Measurements from ENCODE around the gene MUC5B.

MUC5B gene

DNA sequence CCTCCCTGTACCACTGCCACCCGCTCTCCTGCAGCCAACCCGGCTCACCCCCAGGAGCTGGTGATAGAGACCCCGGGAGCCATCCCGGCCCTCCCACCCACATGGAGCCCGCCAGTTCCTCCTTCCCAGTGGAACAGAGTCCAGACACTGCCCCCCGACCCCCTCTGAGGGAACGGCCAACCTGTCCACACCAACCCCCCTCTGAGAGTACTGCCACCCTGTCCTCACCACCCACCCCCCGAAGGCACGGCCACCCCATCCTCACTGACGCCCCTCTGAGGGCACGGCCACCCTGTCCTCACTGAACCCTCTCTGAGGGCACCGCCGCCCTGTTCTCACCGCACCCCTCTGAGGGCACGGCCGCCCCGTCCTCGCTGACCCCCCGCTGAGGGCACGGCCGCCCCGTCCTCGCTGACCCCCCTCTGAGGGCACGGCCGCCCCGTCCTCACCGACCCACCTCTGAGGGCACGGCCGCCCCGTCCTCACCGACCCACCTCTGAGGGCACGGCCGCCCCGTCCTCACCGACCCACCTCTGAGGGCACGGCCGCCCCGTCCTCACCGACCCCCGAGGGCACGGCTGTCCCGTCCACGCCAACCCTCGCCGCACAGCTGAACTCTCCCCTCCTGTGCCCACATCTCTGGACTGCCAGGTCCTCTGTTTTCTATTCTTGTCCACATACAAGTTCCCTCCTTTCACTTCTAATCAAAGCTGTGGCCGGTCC, 68.6 kb downstream of the MUC5B start:
- TF ChIP-seq, protein P1, sequence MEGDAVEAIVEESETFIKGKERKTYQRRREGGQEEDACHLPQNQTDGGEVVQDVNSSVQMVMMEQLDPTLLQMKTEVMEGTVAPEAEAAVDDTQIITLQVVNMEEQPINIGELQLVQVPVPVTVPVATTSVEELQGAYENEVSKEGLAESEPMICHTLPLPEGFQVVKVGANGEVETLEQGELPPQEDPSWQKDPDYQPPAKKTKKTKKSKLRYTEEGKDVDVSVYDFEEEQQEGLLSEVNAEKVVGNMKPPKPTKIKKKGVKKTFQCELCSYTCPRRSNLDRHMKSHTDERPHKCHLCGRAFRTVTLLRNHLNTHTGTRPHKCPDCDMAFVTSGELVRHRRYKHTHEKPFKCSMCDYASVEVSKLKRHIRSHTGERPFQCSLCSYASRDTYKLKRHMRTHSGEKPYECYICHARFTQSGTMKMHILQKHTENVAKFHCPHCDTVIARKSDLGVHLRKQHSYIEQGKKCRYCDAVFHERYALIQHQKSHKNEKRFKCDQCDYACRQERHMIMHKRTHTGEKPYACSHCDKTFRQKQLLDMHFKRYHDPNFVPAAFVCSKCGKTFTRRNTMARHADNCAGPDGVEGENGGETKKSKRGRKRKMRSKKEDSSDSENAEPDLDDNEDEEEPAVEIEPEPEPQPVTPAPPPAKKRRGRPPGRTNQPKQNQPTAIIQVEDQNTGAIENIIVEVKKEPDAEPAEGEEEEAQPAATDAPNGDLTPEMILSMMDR (IDR thresholded peaks at IDR 0.05; ENCODE audit: borderline replicate concordance, insufficient read depth, low read depth, low read length): no peak
- H3K4me3 ChIP-seq (ENCODE audit: low read depth, low read length): no peak overlapping the region

DNA sequence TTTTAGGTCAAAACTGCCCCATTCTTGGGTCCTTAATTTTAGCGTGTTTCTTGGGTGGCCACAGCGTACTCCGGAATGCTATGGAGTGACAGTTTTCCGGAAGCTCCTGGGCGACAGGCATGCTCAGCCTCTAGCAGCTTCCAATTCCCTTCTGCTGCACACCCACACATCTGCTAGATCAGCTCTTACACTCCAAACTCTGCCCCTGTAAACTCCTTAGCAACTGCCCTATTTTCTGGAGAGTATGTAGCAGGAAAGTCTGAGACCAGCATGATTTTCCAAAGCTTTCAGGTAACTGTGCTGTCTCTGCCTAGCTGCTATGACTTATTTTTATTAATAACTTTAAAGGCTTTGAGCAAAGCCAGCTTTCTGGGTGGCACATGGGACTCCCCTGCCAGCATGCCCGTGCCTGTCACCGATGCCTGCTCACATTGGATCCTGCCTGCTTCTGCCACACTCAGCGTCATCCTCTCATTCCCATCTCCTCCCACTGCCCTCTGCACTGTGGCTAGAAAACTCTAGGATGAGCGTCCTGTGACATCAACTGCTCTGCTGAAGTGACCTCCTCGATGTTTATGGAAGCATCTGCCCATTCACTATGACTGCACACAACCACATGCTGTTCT, 69.3 kb downstream of the MUC5B start:
- no peak overlapping the region for H3K4me3 ChIP-seq (ENCODE audit: low read depth, low read length)
- TF ChIP-seq, protein P1 (IDR thresholded peaks at IDR 0.05; ENCODE audit: borderline replicate concordance, insufficient read depth, low read depth, low read length): no peak

DNA sequence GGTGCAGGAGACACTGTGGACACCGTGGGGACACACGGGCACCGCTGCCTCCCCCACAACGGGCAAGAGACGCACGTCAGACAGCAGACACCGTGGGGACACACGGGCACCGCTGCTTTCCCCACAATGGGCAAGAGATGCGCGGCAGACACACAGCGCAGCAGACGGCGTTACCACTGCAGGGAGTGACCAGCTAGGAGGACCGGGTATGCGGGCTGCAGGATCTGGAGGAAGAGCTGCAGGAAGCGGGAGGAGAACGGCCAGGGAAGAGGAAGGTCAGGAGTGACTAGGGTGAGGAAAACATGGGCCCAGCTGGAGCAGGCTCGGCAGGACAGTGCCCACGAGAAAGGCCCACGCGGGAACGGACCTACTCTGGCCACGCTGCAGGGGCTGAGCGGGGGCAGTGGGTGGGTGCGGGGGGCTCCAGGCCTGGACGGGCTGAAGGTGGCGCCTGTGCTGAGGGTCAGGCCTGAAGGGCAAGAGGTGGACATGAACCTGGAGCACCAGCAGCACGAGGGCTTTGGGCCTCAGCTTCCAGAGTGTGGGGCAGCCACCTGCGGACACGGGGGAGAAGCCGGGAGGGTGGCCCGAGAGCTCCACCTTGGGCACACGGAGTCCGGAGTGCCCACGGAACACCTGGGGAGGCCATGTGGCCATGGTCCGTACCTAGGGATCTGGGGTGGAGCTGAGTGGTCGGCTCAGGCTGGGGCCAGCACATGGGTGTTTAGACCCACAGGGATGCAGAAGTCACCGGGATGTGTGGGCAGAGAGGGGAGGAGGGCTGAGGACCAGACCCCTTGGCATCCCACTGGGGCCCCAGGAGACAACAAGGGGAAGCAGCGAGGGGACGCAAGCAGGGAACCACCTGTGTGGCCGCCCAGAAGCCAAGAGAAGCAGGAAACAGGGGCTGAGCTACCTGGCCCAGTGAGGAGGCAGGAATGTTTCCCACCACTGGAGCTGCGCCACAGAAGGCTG, 70.1 kb downstream of the MUC5B start:
- no peak overlapping the region for H3K4me3 ChIP-seq (ENCODE audit: low read depth, low read length)
- TF ChIP-seq, protein P1 (IDR thresholded peaks at IDR 0.05; ENCODE audit: borderline replicate concordance, insufficient read depth, low read depth, low read length): no peak

DNA sequence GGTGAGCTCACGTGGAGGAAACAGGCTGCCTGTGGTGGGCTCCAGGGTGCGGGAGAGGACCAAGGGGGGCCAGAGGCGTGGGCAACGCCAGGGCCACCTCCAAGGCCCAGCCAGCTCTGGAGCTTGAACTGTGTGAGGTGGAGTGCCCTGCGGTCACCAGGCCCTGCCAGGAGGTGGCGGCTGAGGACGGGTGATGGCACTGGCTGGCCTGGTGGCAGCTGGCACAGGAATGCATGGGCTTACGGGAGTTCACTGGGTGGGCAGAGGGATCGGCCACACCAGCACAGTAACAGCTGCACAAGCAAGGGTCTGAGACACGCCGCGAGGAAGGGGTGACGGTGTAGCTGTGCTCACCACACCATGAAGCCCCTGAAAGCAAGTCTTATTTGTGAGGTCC, 70.8 kb downstream of the MUC5B start:
- no peak overlapping the region for H3K4me3 ChIP-seq (ENCODE audit: low read depth, low read length)
- TF ChIP-seq, protein P1 (IDR thresholded peaks at IDR 0.05; ENCODE audit: borderline replicate concordance, insufficient read depth, low read depth, low read length): peak; percentile 28; the same call in 1 of the 2 replicates

DNA sequence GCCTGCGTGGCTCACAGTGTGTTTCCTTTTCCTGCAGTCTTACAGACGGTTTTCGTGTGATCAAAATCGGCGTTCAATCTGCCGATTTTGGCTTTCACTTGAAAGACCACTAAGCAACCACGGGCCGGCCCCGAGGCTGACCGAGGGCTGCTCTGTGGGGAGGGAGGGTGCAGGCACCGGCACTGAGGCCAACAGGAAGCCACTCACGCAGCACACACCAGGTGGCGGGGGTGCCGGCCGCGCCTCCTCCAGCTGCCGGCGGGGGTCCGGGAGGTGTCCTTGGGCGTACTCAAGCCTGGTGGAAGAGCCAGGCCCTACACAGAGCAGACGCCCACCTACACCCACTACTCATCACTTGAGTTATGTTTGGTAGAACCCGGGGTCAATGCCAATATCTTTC, 72.2 kb downstream of the MUC5B start:
- TF ChIP-seq, protein P1 (IDR thresholded peaks at IDR 0.05; ENCODE audit: borderline replicate concordance, insufficient read depth, low read depth, low read length): no peak
- H3K4me3 ChIP-seq (ENCODE audit: low read depth, low read length): no peak overlapping the region

DNA sequence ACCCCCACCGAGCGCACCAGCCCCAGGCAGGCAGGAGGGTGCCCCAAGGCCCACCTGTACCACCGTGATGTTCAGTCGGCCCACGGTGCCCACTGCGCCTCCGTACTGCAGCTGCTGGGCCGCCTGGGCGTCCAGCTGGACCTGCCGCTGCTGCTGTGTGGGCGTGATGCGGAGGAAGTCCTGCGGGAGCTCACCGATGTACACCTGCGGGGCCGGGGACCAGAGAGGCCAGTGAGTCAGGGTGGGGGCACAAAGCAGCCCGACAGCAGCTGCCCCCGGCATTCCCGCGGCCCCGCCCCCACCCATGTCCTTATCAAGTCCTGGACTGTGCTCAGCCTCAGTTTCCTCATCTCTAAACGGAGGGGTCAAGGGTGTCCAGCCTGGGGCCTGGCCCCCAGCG, 72.7 kb downstream of the MUC5B start:
- TF ChIP-seq, protein P1 (IDR thresholded peaks at IDR 0.05; ENCODE audit: borderline replicate concordance, insufficient read depth, low read depth, low read length): no peak

More for the DNA sequence above, 72.7 kb downstream of the MUC5B start:
- no peak overlapping the region for H3K4me3 ChIP-seq (ENCODE audit: low read depth, low read length)
